GM12892 (cell line): Measurements from ENCODE around the gene WDR6.

ENCODE experiments used
- POLR2A ChIP-seq: IDR thresholded peaks from 2 replicates; pipeline ENCODE4 v1.6.1; 2011; ENCODE audit warnings: low read depth, low read length, control low read depth
- POLR2AphosphoS5 ChIP-seq: IDR thresholded peaks from 2 replicates; pipeline ENCODE4 v1.6.1; 2011; ENCODE audit warnings: low read depth, low read length, control low read depth
- TAF1 ChIP-seq: IDR thresholded peaks from 2 replicates; pipeline ENCODE4 v1.6.1; 2011; ENCODE audit warnings: low read depth, mild to moderate bottlenecking, control low read depth, low read length, borderline replicate concordance

- no peak for TF ChIP-seq POLR2A
- TF ChIP-seq TAF1 = no peak
- TF ChIP-seq POLR2AphosphoS5 = no peak
Observed at GRCh38 chr3:48960841-48961413, 46.3 kb upstream of the WDR6 start.
